ENCODE results near the gene ARHGAP35. TPM values are rescaled to one million over a fixed set of nuclear protein-coding genes. Genes with fewer than 3 reads are reported as not detected.

ARHGAP35 gene
- total RNA-seq, 1 donor from 2014 or later, result 21.7 TPM

DNA sequence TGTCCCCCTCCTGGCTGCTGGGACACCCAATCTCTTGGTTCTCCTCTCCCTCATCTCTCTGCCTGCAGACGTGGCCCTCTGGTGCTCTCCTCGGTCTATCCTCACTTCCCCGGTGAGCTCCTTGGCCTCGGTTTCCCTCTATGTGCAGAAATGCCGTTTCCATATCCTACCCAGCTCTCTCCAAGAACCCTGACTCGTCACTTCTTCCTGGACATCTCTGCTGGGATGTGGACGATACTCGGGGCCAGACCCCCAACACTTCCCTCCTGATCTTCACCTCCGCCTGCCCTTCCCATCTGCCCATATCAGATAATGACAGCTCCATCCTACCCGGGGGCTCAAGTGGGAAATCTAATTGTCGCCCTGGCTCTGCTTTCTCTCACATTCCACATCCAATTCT lies 18.0 kb upstream of the ARHGAP35 start:
- DNase-seq (ENCODE audit: low read depth), result no peak
- no peak overlapping the region for H3K4me3 ChIP-seq (ENCODE audit: low read depth, low read length)
- TF ChIP-seq, protein P1, sequence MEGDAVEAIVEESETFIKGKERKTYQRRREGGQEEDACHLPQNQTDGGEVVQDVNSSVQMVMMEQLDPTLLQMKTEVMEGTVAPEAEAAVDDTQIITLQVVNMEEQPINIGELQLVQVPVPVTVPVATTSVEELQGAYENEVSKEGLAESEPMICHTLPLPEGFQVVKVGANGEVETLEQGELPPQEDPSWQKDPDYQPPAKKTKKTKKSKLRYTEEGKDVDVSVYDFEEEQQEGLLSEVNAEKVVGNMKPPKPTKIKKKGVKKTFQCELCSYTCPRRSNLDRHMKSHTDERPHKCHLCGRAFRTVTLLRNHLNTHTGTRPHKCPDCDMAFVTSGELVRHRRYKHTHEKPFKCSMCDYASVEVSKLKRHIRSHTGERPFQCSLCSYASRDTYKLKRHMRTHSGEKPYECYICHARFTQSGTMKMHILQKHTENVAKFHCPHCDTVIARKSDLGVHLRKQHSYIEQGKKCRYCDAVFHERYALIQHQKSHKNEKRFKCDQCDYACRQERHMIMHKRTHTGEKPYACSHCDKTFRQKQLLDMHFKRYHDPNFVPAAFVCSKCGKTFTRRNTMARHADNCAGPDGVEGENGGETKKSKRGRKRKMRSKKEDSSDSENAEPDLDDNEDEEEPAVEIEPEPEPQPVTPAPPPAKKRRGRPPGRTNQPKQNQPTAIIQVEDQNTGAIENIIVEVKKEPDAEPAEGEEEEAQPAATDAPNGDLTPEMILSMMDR (conservative IDR thresholded peaks at IDR 0.05; ENCODE audit: low read depth, low read length), result no peak

DNA sequence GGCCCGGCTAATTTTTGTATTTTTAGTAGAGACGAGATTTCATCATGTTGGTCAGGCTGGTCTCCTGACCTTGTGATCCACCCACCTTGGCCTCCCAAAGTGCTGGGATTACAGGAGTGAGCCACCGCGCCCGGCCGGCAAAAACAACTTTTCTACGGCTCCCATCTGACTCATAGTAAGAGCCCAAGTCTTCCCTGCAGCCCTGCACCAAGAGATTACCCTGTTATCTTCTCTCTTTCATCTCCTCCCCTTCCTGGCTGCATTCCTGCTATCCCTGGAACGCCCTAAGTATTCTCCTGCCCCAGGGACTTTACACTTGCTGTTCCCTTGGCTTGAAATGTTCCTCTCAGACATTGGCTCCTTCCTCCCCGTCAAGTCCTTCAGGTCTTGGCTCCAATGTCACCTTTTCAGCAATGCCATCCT lies 16.7 kb upstream of the ARHGAP35 start:
- H3K4me3 ChIP-seq (ENCODE audit: low read depth, low read length), result no peak overlapping the region
- no peak for DNase-seq (ENCODE audit: low read depth)
- TF ChIP-seq, protein P1 (conservative IDR thresholded peaks at IDR 0.05; ENCODE audit: low read depth, low read length), result no peak

DNA sequence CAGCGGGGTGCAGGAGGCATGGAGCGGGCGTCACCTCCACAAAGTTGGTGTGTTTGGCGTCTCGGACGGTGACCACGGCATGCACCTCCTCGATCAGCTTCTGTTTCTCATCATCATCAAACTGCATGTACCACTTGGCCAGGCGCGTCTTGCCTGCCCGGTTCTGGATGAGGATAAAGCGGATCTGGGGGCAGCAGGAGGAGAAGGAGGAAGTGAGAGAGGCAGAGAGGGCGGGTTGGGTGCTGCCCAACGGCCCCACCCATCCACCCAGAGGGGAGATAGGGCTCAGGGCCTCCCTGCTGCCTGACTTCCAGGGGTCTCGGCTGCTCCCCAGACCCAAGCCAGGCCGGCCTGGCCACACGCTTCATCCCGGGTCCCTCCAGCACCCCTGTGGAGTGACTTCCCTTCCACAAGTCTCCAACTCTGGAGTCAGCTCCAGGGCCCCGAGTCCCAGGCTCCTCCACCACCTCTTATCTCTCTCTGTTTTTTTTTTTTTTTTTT lies 14.8 kb upstream of the ARHGAP35 start:
- no peak for DNase-seq (ENCODE audit: low read depth)
- H3K4me3 ChIP-seq (ENCODE audit: low read depth, low read length), result no peak overlapping the region
- TF ChIP-seq, protein P1 (conservative IDR thresholded peaks at IDR 0.05; ENCODE audit: low read depth, low read length), result no peak

DNA sequence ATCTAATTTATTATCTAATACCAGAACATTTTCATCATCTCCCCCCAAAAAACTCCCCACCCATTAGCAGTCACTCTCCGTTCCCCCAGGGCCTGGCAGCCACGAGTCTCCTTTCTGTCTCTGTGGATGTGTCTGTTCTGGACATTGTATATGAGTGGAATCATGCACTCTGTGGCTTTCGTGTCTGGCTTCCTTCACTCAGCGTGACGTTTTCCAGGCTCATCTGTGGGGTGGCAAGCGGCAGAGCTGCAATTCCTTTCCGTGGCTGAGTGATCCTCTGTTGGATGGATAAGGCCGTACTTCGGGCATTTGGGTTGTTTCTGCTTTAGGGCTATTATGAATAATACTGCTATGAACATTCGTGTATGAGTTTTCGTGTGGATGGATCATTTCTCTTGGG lies 13.3 kb upstream of the ARHGAP35 start:
- H3K4me3 ChIP-seq (ENCODE audit: low read depth, low read length), result no peak overlapping the region
- DNase-seq (ENCODE audit: low read depth), result no peak
- TF ChIP-seq, protein P1 (conservative IDR thresholded peaks at IDR 0.05; ENCODE audit: low read depth, low read length), result no peak

DNA sequence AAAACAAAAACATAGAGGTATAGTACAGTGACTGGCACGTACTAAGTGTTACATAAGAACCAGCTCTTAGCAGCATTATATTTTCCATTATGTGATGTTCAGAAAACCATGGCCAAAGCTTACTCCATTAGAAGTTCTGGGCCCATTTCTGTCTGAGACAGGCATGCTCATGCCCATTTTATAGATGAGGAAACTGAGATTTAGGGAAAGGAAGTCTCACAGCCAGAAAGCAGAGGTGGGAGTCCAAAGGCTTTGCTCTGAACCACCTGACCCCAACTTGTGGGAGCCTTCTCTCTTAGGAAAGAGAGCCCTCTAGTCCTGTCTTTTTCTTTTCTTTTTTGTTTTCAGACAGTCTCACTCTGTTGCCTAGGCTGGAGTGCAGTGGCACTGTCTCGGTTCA lies 12.4 kb upstream of the ARHGAP35 start:
- no peak overlapping the region for H3K4me3 ChIP-seq (ENCODE audit: low read depth, low read length)
- DNase-seq (ENCODE audit: low read depth), result no peak
- TF ChIP-seq, protein P1 (conservative IDR thresholded peaks at IDR 0.05; ENCODE audit: low read depth, low read length), result no peak

- TF ChIP-seq, protein P1 (conservative IDR thresholded peaks at IDR 0.05; ENCODE audit: low read depth, low read length), result no peak
- H3K4me3 ChIP-seq (ENCODE audit: low read depth, low read length), result peak overlapping the region; percentile 89
- no peak for DNase-seq (ENCODE audit: low read depth)
These were observed 11.2 kb upstream of the ARHGAP35 start for GRCh38 chr19:46849610-46850009.

Data from epithelial cell of proximal tubule (primary cell).